Left cardiac atrium (tissue), 4 donors: Measurements from ENCODE around the gene MXD4. TPM values are rescaled to one million over a fixed set of nuclear protein-coding genes. Genes with fewer than 3 reads are reported as not detected.
A peak's percentile ranks its signal among the peaks of the same experiment; 100 is the strongest.

ENCODE experiments used
- ATAC-seq, 2 donors: fragments of 200-7000 bp; cut with Tn5 transposase; one replicate each; pipeline ENCODE4 v1.9.1; 2020; ENCODE audit warnings: mild to moderate bottlenecking in 2 of 2, moderate library complexity in 2 of 2
- DNase-seq: peaks from one replicate; pipeline ENCODE4 v3.0.0-alpha.2; 2020
- intact Hi-C, 2 donors: fragments of 100-400 bp; cut with DNase I; formaldehyde crosslinking; loops; one replicate each; pipeline versions ENCODE4 v1.14.1 to v1.15.1; 2022 to 2023
- total RNA-seq, 2 donors: library from RNA; stranded (reverse); fragmentation: NEBNext Ultra II Directional; extraction: Animal tissue kit (Norgen Biotek cat#: 25700); gene quantifications; one replicate each; pipeline ENCODE4 v1.2.1, GENCODE V29; 2021
- donor health status: DM: no; HTN: yes; CAD: no.
- donor health status: DM: no; HTN: yes; CAD: no; lungs with severe emphysema.
- donor health status: DM: yes; HTN: yes; CAD: no.
- donor health status: Dilated cardiomyopathy.

The MXD4 gene
- total RNA-seq, 2 donors from 2014 or later = 27.7 to 46.9 TPM

DNA sequence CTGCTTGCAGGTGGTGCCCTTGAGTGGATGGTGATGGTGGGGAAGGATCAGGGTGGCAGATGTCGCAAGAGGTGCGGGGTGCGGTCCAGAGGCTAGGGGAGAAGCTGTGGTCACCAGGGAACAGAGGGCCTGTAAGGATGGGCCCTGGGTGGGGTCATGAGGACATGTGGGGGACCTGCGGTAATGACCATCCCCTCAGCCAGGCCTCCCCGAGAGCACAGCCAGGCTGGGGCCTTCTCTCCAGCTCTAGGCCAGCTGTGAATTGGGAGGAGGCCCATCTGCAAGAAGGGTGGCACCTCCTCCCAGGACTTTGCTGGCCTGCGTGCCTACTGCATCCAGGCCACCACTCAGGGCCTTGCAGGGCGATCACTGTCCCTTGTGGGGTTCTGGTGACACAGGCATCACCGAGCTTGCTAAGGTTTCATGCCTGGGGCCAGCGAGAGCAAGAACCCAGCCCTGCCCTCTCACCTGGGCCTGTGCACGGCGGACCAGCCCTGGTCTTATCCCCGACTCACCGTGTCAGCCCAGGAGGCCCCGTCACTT, 34.1 kb upstream of the MXD4 start:
- ATAC-seq (peak in 1 of 2 donors; percentile 19), DNase-seq (no peak)
- intact Hi-C loops = no loop called here

DNA sequence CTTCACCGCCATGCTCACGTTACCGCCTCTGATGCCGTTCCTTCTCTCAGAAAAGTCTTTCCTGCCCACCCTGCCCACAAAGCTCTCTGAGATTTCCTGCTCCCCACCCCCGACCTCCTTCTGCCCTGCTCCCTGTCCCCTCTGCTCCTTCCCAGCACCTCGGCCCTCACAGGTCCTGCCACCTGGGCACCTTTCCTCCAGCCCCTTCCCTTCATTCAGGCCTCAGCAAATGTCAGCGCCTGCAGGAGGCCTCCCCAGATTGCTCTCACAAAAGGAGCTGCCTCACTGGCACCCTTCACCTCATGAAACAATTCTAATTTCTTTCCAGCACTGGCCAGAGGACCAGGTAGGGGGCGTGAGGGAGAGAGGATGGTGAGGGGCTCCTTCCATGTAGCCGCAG, 33.6 kb upstream of the MXD4 start:
- ATAC-seq (no peak), DNase-seq (no peak)
- intact Hi-C loops = no loop called here

DNA sequence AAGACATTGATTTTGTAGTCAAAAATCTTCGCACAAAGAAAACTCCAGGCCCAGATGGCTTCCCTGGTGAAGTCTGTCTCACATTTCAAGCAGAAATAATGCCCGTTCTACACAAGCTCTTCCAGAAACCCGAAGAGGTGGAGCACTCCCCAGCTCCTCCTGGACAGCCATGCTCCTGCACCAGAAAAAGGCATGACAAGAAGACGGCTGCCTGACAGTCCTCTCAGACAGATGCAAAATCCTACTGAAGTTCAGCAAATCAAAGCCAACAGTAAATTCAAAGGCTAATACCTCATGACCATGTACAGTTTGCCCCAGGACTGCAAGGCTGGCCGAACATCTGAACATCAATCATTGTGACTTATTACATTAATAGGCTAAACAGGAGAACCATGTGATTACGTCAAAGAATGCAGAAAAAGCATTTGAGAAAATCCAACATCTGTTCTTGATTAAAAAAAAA, 30.8 kb upstream of the MXD4 start:
- no peak for ATAC-seq
- no peak for DNase-seq
- intact Hi-C loops = no loop called here

DNA sequence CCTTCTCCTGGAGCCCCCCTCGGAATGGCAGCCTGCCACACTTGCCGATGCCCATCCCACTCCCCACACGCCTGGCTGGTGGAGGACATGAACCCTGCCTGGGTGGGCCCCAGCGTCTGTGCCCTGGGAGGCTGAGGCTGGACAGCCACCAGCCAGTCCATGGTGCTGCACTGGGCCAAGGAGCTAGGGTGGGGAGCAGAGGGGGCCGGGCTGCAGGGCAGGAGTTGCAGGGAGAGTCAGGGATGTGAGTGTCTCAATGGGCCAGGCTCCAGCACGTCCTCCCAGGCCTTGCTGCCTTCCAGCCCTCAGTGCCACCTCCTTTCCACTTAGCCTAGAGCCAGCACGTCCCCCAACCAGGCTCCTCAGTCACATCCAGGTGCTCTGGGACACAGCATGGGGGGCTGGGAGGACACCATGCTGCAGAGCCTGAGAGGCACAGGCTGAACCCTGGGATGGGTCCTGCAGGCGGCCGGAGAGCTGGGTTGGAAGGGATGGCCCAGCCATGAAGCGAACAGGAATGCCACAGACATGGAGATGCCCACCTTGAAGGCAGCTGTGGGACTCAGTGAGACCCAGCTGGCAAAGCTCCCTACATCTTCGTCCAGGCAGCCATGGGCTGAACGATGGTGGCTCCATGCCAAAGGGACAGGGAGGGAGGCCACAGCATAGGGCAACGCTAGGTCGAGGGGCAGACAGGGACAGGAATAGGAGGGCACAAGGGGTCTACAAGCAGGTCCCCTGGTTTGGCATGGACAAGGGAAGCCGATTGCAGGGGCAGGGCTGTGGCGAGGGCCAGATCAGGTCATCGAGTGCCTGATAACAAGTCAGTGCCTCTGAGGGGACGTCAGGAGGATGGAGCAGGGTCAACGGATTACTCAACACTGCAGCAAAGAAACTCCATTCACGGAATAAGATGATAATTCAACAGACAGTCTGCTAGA, 30.1 kb upstream of the MXD4 start:
- no peak for DNase-seq
- intact Hi-C loops = no loop called here

DNA sequence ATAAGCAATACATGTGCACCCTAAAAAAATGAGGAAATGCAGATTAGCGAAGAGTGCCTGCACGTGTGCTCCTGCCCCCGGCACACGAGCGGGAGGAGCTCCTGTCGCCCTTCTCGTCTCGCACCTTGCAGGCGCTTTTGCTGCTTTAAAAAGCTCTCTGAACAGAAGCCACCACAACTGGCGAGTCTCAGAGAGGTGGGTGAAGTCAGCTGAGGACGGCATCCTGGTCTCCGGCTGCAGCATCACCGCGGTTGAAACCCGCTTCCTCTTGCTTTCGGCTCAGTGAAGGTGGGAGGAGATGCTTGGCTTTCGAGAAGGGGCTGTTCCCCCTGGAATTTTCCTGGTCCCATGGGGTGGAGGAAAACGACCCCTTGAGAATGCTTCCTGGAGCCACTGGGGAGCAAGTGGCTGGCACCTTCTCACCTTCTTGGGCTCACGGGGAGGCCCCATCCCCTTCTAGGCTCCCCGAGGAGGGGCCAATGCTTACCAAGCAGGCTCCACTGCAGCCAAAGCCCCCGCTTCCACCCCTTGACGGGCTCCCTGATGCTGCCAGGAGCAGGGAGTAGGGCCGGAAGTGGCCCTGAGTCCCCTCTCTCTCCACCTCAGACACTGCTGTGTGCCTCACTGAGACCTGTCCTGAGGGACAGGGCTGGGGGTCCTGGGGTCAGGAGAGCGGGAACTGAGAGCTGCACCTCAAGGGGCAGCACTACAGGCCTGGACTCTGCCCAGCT, 29.2 kb upstream of the MXD4 start:
- intact Hi-C loops = no loop called here
- ATAC-seq (peak in 1 of 2 donors; percentile 23), DNase-seq (no peak)

More for the DNA sequence above, 30.1 kb upstream of the MXD4 start:
- ATAC-seq = no peak

DNA sequence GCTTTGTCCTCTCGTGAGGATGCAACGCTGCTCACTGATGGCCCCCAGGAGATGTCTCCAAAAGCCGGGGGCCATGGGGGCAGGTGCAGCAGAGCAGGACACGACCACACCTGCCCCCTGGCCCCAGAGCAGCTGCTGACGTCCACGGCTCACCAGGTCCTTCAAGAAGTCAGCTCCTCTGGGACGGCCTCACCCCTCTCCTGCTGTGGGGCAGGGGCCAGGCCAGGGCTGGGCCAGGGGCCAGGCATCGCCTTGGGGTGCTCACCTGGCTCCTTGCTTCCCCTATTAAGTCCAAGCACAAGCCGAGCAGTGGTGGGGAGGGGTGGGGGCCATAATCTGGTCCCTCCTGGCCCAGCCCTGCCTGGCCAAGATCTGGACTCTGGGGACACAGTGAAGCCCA, 28.6 kb upstream of the MXD4 start:
- no peak for DNase-seq
- ATAC-seq = no peak
- intact Hi-C loops = no loop called here

DNA sequence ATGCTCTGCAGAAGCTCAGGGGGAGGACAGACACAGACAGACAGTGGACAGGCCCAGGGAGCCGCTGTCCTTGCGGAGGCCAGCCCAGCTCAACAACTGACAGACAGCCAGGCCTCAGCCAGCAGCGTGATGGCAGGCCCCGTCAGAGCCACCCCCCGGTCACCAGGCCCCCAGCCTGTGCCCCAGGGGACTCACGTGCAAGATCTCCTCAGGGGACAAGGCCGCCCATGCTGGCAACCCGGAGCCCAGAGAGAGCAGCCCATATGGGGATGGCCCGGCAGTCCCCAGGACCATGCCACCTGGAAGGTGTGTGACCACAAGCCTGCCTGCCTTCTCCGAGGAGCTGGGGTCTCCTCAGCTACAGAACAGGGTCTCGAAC, 28.0 kb upstream of the MXD4 start:
- DNase-seq (no peak), ATAC-seq (no peak)
- intact Hi-C loops = no loop called here

DNA sequence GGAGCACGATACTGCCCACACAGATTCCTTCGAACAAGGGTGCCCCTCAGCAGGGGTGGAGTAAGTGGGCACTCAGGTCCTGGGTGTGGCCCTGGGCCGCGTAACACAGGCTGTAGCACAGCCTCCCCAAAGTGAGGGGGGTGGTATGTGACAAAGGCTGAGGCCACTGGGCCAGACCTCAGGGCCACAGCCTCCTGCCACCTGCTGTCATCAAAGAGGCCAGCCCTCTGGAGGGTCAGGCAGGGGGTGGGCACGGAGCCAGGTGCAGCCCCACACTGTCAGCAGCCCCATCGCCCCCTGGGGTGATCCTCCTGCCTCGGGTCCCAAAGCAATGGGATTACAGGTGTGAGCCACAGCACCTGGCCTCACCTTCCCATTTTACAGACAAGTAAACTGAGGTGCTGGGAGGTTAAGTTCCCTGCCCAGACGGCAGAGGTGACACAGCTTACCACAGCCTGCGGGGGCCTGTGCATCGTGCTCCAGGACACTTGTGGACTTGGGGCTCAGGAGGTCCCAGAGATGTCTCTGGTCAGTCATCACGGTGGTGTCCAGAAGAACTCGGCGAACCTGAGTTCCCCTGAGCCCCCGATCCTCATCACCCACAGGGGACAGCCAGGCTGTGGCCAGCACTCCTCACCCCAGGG, 27.5 kb upstream of the MXD4 start:
- intact Hi-C loops = no loop called here
- ATAC-seq = no peak
- DNase-seq = no peak

DNA sequence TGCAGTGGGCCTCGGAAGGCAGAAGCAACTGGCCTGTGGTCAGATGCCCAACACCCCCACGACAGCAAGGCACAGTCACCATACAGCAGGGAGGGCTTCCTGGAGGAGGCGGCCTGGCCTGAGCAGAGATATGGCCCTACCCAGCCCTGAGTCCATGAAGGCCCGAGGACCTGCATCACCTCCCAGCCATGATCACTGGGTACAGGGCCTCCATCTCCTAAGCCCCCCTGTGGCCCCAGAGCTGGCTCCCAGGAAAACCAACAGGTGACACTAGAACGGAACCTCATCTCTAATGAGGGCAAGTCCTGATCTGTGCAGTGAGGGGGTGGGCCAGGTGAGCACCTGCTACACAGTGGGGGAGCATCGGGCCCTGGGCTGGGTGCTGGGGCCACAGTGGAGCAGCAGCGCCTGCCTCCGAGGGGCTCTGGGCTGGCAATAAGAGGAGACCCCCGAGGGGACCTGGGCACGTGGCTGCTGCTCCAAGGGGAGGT, 26.2 kb upstream of the MXD4 start:
- ATAC-seq = no peak
- intact Hi-C loops = no loop called here
- DNase-seq = no peak

DNA sequence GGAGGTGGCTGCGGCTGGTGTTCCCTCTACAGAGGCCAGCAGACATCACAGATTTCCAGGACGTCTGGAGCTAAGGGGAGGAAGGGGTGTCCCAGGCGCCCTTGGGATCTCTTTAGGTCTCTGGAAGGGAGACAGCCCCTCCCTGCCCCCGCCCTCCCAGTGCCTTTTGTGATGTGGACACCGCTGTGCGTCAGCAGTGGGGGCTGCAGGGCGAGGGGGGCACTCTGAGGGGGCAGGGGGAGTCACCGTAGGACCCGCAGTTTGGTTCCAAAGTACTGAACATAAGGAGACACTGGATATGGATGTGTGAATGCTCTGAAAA, 25.6 kb upstream of the MXD4 start:
- ATAC-seq = no peak

DNA sequence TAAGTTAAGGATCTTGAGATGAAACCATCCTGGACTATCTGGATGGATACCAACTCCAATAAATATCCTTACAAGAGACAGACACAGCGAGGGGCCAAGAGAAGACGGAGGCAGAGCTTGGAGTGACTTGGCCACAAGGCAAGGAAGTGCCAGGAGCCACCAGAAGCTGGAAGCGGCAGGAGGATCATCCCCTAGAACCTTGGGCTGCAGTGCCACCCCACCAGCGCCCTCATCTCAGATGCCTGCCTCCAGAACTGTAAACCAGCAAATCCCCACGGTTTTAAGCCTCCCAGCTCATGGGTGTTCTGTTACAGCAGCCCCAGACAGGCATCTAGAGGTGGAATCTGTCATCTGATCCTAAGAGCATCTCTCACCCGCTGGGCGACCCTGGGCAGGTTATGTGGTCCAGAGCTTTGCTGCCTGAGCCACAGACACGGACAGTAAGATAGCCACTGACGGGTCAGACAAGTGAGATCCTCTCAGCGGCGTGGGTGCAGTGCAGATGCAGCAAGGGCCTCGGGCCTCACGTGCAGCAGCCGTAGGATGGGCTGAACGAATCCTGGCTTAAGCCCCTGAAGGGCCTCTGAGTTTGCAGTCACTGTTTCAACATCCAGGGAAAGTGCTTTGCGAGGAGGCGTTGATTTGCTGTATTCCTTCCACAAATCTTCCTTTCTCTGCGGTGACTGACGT, 25.1 kb upstream of the MXD4 start:
- DNase-seq = no peak
- intact Hi-C loops = no loop called here
- no peak for ATAC-seq

More for the DNA sequence above, 25.6 kb upstream of the MXD4 start:
- no peak for DNase-seq
- intact Hi-C loops = no loop called here

DNA sequence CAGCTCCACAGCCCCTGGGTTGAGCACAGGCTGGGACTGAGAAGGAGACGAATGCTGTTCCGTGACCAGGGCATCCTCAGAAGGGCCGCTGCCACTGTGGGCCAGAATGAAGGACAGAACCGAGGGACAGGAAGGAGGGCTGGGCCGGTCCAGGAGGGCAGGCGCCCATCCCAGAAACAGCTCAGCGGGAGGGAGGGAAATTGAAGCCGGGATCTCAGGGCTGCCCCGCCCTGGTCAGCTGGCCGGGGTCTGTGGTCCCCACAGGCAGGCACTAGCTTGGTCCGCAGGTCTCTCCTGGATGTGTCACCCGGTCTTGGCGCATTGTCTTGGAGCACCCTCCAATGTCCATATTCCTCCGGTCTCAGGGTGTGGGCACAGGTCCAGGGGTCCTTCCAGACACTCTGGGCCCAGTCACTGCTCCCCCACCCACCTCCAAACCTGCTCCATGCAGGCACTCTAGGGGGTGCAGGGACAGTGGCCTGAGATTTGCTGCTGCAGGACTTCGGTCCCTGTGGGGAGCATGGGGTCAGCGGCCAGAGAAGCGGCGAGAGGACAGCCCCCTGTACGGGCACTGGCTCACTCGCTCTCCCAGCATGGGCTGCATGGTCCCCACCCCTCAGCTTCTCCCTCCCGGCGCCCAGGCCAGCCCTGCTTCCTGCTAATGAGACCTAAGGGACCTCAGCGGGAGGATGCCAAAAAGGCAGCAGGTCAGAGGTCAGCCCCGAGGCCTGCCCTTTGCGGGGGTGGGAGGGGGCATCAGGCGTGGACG, 23.9 kb upstream of the MXD4 start:
- ATAC-seq = no peak
- intact Hi-C loops = no loop called here
- DNase-seq = peak; percentile 10

DNA sequence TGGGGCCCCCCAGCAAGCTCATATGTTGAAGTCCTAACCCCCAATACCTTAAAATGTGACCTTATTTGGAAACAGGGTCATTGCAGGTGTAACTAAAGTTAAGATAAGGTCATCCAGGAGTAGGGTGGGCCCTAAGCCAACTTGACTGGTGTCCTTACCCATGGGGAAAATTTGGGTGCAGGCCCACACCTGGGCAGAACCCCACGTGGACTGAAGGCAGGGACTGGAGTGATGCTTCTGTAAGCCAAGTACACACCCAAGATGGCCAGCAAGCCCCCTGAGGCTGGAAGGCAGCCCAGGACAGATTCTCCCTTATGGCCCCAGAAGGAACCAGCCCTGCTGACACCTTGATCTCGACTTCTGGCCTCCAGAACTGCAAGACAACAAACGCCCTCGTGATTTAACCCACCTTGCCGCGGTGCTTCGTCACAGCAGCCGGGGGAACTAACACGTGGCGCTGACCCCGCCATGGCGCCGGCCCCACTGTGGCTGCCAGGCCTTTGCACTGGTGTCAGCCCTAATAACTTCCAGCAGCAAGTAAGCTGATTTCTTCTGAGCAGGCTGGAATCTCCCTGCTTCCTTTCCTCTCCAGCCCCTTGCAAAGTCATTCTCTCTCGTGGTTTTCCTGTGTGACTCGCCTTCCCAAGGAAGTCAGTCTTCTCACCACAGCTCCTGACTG, 23.2 kb upstream of the MXD4 start:
- DNase-seq (peak; percentile 13), ATAC-seq (no peak)
- intact Hi-C loops = no loop called here

DNA sequence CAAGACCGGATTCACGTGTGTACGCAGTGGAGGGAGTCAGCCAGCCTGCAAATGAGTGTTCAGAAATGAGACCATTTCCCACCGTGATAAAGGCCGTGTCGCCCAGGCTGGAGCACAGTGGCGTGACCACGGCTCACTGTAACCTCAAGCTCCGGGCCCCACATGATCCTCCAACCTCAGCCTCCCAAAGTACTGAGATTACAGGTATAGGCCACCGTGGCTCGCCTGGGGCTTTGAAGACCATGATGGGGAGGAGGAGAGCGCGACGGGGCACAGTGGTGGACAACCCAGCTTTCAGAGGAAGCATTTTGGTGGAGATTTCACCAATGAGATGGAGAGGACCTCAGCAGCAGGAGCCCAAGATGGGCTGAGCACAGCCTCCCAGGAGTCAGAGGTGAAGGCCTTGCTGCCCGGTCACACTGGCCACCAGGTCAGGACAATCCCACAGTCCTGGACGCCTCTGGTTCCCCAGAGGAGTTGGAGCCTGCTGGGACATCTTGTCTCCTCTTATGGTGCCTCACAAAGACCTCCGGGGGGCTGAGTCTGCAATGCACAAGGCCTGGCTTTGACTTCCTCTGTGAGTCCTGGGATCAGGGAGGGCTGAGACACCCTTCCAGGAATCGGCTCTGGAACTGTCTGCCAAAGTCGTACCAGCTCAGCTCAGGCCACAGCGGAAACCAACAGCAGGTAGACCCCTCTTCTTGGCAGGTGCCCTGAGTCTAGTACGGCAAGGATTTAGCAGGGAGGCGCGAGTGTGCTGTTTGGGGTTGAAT, 22.4 kb upstream of the MXD4 start:
- intact Hi-C loops = no loop called here
- ATAC-seq (no peak), DNase-seq (peak; percentile 9)

DNA sequence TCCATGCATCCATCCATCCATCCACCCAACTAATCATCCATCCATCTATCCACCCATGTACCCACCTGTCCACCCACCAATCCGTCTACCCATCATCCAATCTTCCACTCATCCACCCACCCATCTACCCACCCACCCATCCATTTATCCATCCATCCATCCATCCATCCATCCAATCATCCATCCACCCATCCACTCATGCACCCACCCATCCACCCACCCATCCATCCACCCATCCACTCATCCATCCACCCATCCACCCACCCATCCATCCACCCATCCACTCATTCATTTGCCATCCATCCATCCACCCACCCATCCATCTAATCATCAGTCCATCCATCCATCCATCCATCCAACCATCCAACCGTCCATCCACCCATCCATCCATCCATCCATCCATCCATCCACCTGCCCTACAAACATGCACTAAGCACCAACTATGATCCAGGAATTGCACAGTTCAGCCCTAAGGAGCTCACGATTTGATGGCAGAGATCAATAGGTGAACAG, 21.3 kb upstream of the MXD4 start:
- DNase-seq = no peak
- intact Hi-C loops = no loop called here
- ATAC-seq = no peak

DNA sequence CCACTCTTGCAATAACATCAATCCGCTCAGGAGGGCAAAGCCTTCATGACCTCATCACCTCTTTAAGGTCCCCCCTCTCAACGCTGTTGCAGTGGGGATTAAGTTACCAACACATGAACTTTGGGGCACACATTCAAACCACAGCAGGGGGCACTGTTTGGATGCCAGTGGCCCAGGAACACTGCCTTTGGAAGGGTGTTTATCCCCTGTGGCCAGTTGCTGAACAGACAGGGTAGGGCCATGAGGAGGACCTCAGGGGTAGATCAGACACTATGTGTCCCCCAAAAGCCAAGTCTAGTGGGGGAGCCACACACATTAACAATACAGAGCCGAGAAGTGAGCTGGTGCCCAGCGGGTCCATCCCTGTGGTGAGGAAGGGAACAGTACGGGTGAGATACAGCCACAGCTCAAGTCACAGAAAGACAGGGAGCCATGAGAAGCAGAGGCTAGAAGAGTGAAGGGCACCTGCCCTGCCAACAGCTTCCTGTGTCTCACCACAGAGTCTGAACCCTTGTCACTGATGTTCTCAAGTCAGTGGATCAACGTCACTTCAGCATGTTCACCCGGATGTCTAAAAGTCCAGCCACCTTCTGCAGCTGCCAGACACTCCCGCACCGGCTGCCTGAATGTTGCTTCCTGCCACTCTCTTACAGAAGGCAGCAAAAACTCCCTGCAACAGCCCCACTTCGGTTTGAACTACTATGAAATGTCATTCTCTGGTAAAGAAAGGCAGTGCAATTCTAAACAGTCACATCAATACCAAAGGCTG, 19.9 kb upstream of the MXD4 start:
- intact Hi-C loops = no loop called here
- DNase-seq = peak; percentile 21
- peak; percentile 48 to 77 for ATAC-seq
